Testis (tissue), 3 donors: Measurements from ENCODE around the gene AKR1B1. TPM values are rescaled to one million over a fixed set of nuclear protein-coding genes. Genes with fewer than 3 reads are reported as not detected.

Experiments
- DNase-seq: peaks from one replicate; pipeline ENCODE4 v3.0.0-alpha.2; 2019
- H3K27ac ChIP-seq, 2 donors: fragments of 200-600 bp; sonication (generic); one replicate each; pipeline ENCODE4 v1.5.1; 2019
- H3K27me3 ChIP-seq: fragments of 200-600 bp; sonication (generic); one replicate; pipeline ENCODE4 v1.5.1; 2019
- H3K36me3 ChIP-seq: fragments of 200-600 bp; sonication (generic); one replicate; pipeline ENCODE4 v1.5.1; 2017; ENCODE audit warnings: low read depth; ENCODE audit errors: missing control alignments
- H3K4me1 ChIP-seq: fragments of 200-600 bp; sonication (generic); one replicate; pipeline ENCODE4 v1.5.1; 2019
- H3K4me3 ChIP-seq, 2 donors: fragments of 200-600 bp; sonication (generic); one replicate each; pipeline ENCODE4 v1.5.1; 2017 to 2019
- H3K9me3 ChIP-seq: fragments of 200-600 bp; sonication (generic); one replicate; pipeline ENCODE4 v1.5.1; 2017
- POLR2A ChIP-seq: fragments of 450-650 bp; IDR thresholded peaks from one replicate; pipeline ENCODE4 v1.6.1; 2017; ENCODE audit warnings: antibody characterized with exemption, mild to moderate bottlenecking, moderate library complexity
- WGBS, 2 donors: methylation state at CpG; one replicate each; pipeline ENCODE4 v1.1.5; 2018; 5-methylcytosine and 5-hydroxymethylcytosine counted together
- intact Hi-C: fragments of 100-400 bp; cut with DNase I; formaldehyde crosslinking; loops from one replicate; pipeline ENCODE4 v1.15.1; 2023; ENCODE audit warnings: low total_unique reads
- polyA plus RNA-seq: library from polyadenylated mRNA; stranded (reverse); fragments of 350-450 nt; fragmentation: Illumina TruSeq; extraction: RNeasy Lipid Tissue Mini Kit (QIAGEN cat#74804); gene quantifications from one replicate; pipeline ENCODE4 v1.2.3, GENCODE V29; 2014; ENCODE audit warnings: low read depth, low replicate concordance; ENCODE audit not compliant: insufficient read depth
- total RNA-seq, 2 donors: library from RNA; depleted of rRNA; stranded (reverse); fragments of >200 nt; gene quantifications; one replicate each; pipeline ENCODE4 v1.2.3, GENCODE V29; 2016
- TF ChIP-seq, protein P1 (sequence below), 3 experiments: fragments of 450-650 bp in 2 of 3; fragments of 200-600 bp in 1 of 3; sonication (generic) in 1 of 3; IDR thresholded peaks; one replicate each; pipeline ENCODE4 v1.5.1; 2016 to 2019; ENCODE audit warnings: antibody characterized with exemption in 3 of 3, mild to moderate bottlenecking in 2 of 3, moderate library complexity in 1 of 3

AKR1B1 gene
- total and polyA plus RNA-seq, 3 donors from 2014 or later: 99.8 to 129 (median 105) TPM

DNA sequence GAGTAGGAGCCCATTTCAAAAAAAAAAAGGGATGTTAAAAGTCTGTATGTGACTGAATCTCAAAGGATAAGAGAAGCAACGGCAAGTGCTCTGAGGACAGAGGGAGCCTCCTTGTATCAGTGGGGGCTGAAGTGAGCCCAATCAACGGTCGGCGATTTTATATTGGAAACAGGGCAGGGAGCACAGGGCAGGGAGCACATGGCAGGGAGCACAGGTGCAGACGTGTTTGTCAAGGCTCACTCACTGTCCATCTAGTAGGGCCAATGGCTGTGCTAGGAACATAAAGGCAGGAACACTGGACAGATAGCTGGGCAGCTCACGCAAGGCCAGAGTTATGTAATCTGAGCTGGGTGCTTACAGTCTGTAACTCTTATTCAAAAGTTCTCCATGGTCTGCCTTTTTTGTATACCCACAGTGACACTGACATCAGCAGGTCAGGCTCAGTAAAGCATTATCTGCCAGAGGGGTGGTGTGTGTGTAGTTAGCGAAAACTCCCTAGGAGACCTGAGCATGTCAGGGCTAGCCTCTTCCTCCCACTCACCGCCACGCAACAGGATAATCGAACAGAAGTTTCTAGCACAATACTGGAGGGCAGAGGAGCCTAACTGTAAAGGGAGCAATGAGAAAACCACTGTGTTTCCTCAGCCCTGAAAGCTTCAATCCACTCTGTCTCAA is 15.4 kb downstream of the AKR1B1 start:
- TF ChIP-seq, protein P1, sequence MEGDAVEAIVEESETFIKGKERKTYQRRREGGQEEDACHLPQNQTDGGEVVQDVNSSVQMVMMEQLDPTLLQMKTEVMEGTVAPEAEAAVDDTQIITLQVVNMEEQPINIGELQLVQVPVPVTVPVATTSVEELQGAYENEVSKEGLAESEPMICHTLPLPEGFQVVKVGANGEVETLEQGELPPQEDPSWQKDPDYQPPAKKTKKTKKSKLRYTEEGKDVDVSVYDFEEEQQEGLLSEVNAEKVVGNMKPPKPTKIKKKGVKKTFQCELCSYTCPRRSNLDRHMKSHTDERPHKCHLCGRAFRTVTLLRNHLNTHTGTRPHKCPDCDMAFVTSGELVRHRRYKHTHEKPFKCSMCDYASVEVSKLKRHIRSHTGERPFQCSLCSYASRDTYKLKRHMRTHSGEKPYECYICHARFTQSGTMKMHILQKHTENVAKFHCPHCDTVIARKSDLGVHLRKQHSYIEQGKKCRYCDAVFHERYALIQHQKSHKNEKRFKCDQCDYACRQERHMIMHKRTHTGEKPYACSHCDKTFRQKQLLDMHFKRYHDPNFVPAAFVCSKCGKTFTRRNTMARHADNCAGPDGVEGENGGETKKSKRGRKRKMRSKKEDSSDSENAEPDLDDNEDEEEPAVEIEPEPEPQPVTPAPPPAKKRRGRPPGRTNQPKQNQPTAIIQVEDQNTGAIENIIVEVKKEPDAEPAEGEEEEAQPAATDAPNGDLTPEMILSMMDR (IDR thresholded peaks at IDR 0.05): no peak
- TF ChIP-seq POLR2A: no peak
- Histone ChIP-seq H3K9me3 (no peaks in the 10 kb centered on the region), H3K36me3 (no peaks in the 10 kb centered on the region), H3K27me3 (no peaks in the 10 kb centered on the region), H3K4me1 (peaks cover 15% of the 10 kb centered on the region), H3K4me3 (no peak overlapping the region), H3K27ac (peak overlapping the region; percentile 50 to 69)
- intact Hi-C loops: no loop called here
- no peak for DNase-seq
- WGBS, 2 donors: 65 to 79% methylated on average over 10 of the region's 10 CpGs

DNA sequence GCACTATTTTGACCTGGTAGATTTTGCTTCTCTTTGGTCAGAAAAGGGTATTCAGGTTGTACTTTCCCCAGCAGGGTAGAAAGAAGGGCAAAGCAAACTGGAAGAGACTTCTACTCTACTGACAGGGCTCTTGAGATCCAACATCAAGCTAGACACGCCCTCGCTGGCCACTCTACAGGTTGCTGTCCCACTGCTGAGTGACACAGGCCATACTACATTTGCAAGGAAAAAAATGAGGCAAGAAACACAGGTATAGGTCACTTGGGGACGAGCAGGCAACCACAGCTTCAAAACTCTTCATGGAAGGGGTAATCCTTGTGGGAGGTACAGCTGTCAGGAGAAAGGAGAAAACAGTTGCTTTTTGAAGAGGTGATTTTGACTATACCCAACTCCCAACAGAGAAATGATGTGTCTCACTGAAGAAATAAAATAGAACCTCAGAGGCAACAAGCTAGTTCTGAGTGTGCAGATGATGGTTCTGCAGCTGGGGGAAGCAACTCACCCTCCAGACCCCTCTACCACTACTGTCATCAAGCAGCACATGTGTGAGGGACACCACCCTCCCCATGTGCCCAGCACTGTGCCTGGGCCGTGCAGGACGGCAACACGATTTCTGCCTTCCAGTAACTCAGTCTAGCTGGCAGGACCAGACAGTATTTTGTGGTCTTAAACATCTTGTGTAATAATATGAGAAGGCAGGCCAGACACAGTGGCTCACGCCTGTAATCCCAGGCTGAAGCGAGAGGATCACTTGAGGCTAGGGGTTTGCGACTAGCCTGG is 16.3 kb downstream of the AKR1B1 start:
- 93% methylated on average over 9 of the region's 9 CpGs for WGBS, 2 donors
- TF ChIP-seq, protein P1 (IDR thresholded peaks at IDR 0.05): no peak
- no peak for TF ChIP-seq POLR2A
- Histone ChIP-seq H3K27me3 (no peaks in the 10 kb centered on the region), H3K36me3 (no peaks in the 10 kb centered on the region), H3K4me1 (peaks cover 15% of the 10 kb centered on the region), H3K27ac (peak overlapping the region in 1 of 2 donors; percentile 69), H3K4me3 (no peak overlapping the region), H3K9me3 (no peaks in the 10 kb centered on the region)
- DNase-seq: no peak
- intact Hi-C loops: no loop called here

DNA sequence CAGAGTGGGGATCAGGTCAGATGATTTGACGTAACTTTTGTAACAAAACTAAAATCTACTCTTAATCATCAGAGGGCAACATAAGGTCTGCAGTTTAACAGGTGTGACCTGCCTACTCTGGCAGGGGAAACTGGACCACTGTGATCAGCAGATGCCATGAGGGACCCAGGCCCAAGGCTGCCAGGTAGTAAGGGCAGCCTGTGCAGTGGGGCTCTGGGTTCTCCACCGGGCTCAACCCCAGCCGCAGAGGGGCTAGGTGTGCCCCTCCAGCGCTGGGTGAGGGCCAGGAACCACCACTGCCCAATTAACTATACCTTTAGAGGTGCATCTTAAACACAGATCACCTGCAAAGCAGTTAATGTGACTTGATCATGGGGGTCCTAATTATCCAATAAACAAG is 17.6 kb downstream of the AKR1B1 start:
- TF ChIP-seq, protein P1 (IDR thresholded peaks at IDR 0.05): no peak
- no peak for TF ChIP-seq POLR2A
- H3K4me3 ChIP-seq: no peak overlapping the region
- intact Hi-C loops: no loop called here
- no peak overlapping the region for H3K27ac ChIP-seq
- H3K36me3 ChIP-seq: no peaks in the 10 kb centered on the region
- WGBS, 2 donors: 96 to 97% methylated on average over 3 to 4 of the region's 4 CpGs
- no peaks in the 10 kb centered on the region for H3K27me3 ChIP-seq
- no peaks in the 10 kb centered on the region for H3K9me3 ChIP-seq
- DNase-seq: no peak
- peaks cover 15% of the 10 kb centered on the region for H3K4me1 ChIP-seq

DNA sequence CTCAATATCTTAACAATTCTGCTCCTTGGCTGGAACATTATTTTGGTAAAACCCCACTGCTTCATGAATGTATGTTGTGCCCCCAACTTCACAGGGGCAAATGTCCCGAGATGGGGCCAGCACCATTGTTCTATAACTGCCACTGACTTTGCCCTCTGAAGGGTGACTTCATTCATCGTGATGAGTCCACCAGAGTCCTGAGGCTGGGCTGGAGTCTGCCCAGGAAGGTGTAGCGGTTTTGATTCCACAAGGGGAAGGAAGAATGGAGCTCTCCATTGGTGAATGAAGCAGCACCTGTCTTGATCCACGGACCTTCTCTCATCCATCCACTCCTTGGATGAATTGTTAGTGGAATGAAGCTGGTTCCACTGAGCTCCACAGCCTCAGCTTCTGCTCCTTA is 18.4 kb downstream of the AKR1B1 start:
- no peak overlapping the region for H3K27ac ChIP-seq
- H3K4me3 ChIP-seq: no peak overlapping the region
- peaks cover 15% of the 10 kb centered on the region for H3K4me1 ChIP-seq
- 95 to 98% methylated on average over 4 of the region's 4 CpGs for WGBS, 2 donors
- no peak for DNase-seq
- no peak for TF ChIP-seq POLR2A
- TF ChIP-seq, protein P1 (IDR thresholded peaks at IDR 0.05): no peak
- no peaks in the 10 kb centered on the region for H3K27me3 ChIP-seq
- H3K9me3 ChIP-seq: no peaks in the 10 kb centered on the region
- intact Hi-C loops: no loop called here
- H3K36me3 ChIP-seq: no peaks in the 10 kb centered on the region
